NCI-H146 (cell line): ENCODE measurements around the gene TMCC1.
"Not testable (repeated sequence)": the region's sequence is repeated elsewhere in the genome, so short reads cannot be mapped to it uniquely, and the experiment has no call there.

Experiments used
- DNase-seq: peaks from one replicate; lab custom pipeline; 2025; lab: John Stamatoyannopoulos, UW

Gene TMCC1

GRCh38 chr3:129893581-129894070, at the start of gene TMCC1:
TSS of gene TMCC1 (minus strand) at chr3:129893711.
- DNase-seq: peak; percentile 98

GRCh38 chr3:129943020-129943419, 49.5 kb upstream of the TMCC1 start:
- no peak for DNase-seq

- DNase-seq: peak; percentile 57
Measured at GRCh38 chr3:129942296-129942695, 48.8 kb upstream of the TMCC1 start.

DNA sequence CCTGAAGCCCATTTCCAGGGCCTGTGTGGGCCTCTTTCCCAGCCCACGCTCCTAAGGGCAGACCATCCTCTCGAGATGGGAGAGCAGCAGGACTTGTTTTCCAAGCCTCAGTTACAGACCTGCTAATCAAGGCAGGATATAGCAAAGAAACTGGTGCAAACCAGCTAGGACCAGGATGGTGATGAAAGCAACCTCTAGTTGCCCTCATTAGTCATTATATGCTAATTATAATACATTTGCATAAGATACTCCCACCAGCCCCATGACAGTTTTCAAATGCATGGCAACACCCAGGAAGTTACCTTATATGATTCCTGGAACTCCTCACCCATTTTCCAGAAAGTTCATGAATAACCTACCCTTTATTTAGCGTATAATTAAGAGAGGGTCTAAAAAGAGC, 46.6 kb upstream of the TMCC1 start:
- DNase-seq: no peak

DNA sequence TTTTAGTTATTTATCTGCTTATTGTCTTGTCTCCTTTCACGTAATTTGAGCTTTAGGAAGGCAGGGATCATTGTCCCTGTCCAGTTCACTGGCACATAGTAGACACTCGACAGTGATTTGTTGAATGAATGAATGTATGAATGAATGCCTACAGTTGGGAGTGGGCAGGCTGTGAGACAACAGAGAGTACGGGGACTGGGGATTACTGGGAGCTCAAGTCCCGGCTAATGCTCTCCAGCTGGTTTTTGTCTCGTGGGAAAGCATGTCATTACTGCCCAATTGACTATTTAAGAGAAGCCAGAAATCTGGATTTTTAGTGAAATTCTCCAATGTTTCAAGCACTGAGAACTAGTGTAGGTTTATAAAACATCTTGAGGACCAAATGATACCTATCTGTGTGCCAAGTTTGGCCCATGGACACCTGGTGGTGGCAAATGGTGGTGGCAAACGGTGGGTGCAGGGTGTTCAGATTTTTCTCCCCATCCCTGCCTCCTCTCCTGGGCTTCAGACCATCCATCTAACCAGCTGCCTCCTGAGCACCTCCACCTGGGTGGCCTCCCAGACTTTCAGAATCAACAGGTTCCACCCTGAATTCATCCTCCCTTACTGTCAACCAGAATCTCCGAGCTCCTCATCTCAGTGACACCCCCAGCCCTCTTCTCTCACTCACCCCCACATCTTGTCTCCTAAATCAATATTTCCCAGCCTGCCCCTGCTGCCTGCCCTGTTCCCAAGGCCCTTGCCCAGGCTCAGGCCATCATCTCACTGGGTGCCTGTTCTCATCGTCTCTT, 44.8 kb upstream of the TMCC1 start:
- no peak for DNase-seq

DNA sequence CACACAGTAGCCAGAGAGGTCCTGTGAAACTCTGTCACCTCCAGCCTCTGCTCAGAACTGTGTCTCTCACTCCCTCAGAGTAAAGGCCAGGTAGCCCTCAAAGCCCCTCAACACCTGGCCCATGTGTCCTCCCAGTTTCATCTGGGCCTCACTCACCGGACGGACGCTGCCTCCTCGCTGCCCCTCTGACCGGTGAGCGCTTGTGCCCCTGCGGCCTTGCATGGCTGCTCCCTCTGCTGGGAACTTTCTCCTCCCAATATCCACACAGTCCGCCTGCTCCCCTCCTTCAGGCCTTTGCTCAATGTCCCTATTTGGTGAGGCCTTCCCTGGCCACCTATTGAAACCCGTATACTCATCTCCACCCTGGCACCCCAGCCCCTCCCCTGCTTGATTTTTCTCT, 44.2 kb upstream of the TMCC1 start:
- no peak for DNase-seq

GRCh38 chr3:129936757-129937156, 43.2 kb upstream of the TMCC1 start:
- DNase-seq: peak; percentile 30

- DNase-seq: peak; percentile 45
Measured at GRCh38 chr3:129934234-129935123, 41.0 kb upstream of the TMCC1 start.

GRCh38 chr3:129933471-129933870, 40.0 kb upstream of the TMCC1 start:
- no peak for DNase-seq

DNA sequence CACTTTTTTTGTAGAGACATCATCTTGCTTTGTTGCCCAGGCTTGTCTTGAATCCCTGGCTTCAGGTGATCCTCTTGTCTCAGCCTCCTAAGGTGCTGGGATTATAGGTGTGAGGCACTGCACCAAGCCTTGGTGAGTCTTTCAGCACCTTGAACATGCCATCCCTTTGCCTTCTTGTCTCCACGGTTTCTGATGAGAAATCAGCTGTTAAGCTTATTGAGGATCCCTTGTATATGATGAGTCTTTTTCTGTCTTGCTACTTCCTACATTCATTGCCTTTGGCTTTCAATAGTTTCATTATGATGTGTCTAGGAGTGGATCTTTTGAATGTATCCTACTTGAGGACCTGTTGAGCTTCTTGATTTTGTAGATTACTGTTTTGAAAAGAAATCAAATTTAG, 35.9 kb upstream of the TMCC1 start:
- no peak for DNase-seq

GRCh38 chr3:129927072-129927471, 33.6 kb upstream of the TMCC1 start:
- no peak for DNase-seq

DNA sequence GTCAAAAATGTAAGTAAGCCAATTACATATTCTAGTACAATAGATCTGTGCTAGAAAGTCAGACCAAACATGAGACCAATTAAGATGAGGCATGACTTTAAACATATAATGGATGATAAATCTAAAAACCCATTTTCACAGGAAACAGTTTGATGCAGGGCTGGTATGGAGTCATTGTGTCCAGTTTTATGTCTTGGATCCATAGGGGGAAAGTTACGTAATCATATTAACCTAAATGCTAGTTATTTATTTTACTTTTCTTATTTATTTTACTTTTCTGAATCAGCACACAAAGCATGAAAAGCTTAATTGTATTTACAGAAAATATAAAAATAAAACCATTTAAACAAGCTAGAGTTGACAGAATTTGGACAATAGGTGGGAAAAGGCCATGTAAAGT, 26.3 kb upstream of the TMCC1 start:
- no peak for DNase-seq

- DNase-seq: no peak
Measured at GRCh38 chr3:129919357-129919756, 25.8 kb upstream of the TMCC1 start.

- no peak for DNase-seq
Measured at GRCh38 chr3:129918461-129918860, 24.9 kb upstream of the TMCC1 start.

- DNase-seq: no peak
Measured at GRCh38 chr3:129917423-129918007, 24.0 kb upstream of the TMCC1 start.

DNA sequence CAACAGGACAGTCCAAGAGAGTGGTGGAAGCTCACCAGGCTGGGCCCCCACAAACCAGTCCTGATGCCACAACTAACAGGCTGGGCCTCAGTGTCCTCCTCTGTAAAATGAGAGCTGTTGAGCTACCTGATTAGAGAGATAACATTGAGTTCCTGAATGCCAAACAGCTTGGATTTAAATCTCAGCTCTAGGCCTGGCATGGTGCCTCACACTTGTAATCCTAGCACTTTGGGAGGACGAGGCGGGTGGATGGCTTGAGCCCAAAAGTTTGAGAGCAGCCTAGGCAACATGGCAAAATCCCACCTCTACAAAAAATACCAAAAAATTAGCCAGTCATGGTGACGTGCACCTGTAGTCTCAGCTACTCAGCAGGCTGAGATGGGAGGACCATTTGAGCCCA, 20.1 kb upstream of the TMCC1 start:
- no peak for DNase-seq

GRCh38 chr3:129911261-129911861, 17.9 kb upstream of the TMCC1 start:
- DNase-seq: no peak

DNA sequence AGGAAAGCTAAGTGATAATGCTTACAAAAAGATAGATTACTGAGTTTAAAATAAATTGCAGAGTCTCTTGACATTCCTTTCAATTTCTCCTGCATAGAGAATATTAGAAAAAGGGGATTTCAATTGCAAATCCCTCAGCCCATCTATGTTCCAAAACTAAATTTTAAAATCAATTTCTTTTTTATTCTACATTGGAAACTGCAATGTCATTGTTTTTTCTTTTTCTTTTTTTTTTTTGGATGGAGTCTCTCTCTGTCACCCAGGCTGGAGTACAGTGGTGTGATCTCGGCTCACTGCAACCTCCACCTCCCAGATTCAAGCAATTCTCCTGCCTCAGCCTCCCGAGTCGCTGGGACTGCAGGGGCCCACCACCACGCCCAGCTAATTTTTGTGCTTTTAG, 15.7 kb upstream of the TMCC1 start:
- not testable (repeated sequence) for DNase-seq

GRCh38 chr3:129908417-129908816, 14.9 kb upstream of the TMCC1 start:
- peak; percentile 30 for DNase-seq

DNA sequence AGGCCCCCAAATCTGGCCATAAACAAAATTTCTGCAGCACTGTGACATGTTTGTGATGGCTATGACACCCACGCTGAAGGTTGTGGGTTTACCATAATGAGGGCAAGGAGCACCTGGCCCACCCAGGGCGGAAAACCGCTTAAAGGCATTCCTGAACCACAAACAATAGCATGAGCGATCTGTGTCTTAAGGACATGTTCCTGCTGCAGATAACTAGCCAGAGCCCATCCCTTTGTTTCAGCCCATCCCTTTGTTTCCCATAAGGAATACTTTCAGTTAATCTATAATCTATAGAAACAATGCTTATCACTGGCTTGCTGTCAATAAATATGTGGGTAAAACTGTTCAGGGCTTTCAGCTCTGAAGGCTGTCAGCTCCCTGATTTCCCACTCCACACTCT, 7.8 kb upstream of the TMCC1 start:
- DNase-seq: not testable (repeated sequence)

GRCh38 chr3:129897026-129897425, 3.5 kb upstream of the TMCC1 start:
- no peak for DNase-seq
